Fibroblast of skin of left quadriceps (primary cell): ENCODE results near the gene SPTSSA.
"Not testable (repeated sequence)": the region's sequence is repeated elsewhere in the genome, so short reads cannot be mapped to it uniquely, and the experiment has no call there.

Experiments used
- DNase-seq, 2 experiments: peaks; one replicate each; pipeline ENCODE4 v3.0.0-alpha.2; 2013; ENCODE audit warnings: low read depth in 2 of 2

Gene SPTSSA

DNA sequence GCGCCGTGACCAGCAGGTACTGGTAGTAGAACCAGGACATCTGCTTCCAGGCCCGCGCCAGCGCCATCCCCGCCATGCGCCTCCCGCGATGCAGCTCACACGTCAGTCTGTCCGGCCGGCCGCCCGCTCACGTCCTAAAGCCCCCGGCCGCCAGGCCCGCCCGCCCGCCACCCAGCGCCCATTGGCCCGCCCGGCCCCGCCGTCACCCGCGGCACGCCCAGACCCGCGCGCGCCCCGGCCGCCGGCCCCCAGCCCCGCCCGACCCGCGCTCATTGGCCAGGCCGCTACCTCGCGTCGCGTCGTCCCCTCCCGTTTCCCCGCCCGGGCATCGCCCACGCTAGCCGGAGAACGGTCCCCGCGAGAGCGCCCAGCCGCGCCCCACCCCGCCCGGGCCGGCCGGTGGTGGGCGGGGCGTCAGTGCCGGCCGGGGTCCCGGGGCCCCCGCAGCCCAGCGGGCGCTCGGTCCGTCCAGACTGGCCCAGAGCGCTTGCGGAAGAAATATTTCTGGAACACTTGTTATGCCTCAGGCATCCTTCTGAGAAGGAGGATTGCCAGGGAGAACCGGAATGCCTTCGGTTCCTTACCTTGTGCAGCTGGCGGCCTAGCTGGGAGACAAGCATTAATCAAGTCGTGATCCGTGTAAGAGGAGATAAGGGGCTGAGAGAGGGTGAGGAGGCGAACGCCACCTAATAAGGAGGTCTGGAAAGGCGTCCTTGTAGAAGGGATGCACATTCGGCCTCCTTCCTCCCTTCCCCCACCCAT is at the start of gene SPTSSA:
Gene SPTSSA (minus strand): TSS at position 109 of the 762 bp plus-strand sequence. CDS start 33 bp downstream, at position 76.
- DNase-seq = peak; percentile 81 to 82

DNA sequence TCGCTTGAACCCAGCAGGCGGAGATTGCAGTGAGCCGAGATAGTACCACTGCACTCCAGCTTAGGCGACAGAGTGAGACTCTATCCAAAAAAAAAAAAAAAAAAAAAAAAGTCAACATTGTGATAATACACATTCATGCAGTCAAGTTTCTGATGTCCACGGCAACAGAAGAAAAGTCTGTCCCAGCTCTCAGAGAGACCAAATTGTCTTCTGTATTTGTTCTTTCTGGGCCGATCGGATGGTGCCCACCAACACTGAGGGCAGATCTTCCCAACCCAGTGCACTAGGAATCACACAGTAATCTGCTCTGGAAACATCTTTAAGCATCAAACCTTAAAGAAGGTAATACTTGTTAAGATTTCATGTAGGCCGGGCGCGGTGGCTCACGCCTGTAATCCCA is 45.8 kb upstream of the SPTSSA start:
- no peak for DNase-seq

GRCh38 chr14:34507459-34507858 is 45.4 kb upstream of the SPTSSA start:
- no peak for DNase-seq

DNA sequence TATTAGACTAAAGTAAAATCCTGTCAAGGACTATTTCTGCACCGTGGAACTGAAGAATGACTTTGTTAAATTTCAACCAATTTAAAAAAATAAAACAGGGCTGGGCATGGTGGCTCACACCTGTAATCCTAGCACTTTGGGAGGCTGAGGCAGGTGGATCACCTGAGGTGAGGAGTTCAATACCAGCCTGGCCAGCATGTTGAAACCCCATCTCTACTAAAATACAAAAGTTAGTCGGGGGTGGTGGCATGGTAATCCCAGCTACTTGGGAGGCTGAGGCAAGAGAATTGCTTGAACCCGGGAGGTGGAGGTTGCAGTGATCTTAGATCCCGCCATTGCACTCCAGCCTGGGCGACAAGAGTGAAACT is 43.1 kb upstream of the SPTSSA start:
- not testable (repeated sequence) for DNase-seq

DNA sequence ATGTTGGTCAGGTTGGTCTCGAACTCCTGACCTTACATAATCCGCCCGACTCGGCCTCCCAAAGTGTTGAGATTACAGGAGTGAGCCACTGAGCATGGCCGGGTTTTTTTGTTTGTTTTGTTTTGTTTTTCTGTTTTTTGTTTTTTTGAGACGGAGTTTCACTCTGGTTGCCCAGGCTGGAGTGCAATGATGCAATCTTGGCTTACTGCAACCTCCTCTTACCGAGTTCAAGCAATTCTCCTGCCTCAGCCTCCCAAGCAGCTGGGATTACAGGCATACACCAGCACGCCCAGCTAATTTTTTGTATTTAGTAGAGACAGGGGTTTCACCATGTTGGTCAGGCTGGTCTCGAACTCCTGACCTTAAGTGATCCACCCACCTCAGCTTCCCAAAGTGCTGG is 42.0 kb upstream of the SPTSSA start:
- DNase-seq = not testable (repeated sequence)

DNA sequence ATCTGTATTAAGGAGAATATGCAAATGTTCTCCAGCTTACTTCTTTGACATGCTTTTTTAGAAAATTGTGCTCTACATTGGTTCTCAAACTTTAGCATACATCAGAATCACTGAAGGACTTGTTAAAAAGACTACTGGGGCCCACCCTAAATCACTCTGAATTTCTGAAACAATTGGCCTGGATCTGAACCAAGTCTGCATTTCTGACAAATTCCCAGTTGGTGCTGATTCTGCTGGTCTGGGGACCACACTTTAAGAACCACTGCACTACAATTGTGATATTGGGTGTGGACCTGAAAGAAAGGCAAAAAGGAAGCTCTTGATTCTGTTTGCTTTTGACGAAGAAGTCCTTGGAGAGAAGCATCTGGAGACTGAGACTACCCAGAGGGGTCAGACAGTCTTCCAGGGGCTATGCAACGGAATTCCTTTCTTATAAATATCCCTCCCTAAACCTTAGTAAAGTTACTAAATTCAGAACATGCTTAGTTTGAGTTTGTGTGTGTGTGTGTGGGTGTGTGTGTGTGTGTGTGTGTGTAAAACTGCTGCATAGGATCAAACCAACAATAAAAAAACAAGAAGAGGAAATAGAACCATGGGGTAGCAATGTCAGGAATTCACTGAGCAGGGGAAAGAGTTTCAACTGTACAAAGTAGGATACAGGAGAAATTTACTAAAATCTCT is 40.6 kb upstream of the SPTSSA start:
- DNase-seq = peak in 1 of 2 experiments; percentile 37

DNA sequence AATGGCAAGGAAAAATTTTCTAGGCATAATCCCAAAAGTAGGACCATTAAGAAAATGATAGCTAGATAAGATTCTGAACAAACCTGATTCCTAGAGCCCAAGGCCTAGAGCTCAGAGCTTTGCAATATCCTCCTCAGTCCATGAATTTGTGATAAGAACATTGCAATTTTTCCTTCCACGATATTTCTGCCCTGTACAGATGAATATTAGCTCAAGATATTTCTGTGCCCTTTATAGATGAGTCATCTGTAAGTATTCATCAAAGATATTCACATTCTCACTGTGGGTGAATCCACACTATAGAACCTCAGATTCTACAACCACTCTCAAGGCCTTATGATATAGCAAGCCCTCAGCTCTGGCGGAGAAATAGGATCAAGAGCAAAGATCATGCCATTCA is 40.0 kb upstream of the SPTSSA start:
- no peak for DNase-seq

DNA sequence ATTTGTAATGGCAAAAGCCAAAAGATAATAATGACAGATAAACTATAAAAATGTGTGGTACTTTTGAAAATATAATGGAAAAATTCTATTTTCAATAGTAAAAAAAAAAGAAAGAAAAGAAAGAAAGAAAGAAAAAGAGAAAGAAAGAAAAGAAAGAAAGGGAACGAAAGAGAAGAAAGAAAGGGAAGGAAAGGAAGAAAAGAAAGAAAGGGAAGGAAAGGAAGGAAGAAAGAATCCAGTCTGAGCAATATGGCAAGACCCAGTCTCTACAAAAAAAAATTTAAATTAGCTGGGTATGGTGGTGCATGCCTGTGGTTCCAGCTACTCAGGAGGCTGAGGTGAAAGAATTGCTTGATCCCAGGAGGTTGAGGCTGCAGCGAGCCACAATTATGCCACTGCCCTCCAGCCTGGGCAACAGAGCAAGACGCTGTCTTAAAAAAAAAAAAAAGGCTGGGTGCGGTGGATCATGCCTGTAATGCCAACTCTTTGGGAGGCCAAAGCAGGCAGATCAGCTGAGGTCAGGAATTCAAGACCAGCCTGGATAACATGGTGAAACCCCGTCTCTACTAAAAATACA is 39.1 kb upstream of the SPTSSA start:
- DNase-seq = no peak

DNA sequence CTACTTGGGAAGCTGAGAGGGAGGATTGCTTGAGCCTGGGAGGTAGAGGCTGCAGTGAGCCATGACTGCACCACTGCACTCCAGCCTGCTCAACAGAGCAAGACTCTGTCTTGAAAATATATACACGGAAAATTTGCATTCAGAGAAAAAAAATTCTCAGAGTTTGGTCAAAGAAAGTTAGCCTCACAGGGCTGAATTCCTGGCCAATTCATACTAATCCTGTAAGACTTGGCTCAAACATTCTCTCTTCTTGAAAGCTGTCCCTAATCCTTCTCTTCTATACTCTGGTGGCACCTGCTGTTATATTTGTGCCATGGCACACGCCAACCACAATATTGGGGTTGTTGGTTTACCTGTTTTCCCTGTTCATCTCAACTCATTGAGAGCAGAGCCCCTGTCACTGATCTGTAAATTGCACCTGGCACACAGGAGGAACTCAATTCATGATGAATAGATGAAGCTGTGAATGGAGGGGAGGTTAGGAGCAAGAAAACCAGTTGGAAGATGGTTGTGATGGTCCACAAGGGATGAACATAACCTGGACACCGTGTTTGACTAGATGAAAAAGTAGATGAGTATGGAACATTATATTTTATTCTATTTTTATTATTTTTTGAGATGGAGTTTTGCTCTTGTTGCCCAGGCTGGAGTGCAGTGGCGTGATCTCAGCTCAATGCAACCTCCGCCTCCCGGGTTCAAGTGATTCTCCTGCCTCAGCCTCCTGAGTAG is 36.8 kb upstream of the SPTSSA start:
- DNase-seq = no peak

DNA sequence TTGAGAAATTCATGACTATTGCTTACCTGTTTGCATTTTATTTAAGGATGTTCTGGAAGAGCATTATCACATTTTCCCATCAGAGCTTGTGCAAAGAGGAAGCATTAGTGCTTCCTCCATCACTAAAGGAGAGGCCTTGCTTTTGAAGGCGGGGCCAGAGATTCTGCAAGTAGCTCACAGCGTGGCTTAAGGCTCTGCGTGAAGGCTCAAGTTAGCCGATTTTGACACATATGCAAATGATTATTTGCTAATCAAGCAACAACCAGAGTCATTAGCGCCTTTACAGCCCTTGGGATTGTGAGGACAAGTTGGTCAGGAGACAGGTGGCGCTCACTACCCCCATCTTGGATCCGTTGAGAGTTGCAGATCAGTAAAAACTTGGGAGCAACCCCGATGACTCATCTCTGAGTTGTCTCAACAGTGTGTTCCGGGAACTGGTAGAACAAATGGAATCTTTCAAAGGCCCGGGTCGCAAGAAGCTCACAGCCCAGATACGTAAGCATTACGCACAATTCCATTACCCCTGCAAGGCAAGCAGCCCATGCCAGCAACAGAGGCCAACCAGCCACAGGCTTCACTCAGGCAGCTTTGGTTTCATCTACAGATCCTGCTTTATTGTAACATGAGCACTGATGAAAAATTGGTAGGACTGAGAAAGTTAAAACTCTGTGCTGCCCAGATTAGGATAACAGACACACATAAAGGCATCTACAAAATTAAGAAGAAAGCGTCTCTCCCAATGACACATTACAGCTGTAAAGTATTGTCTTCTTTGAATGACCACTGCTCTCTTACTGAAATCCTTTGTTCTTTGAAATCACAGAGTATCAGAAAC is 34.9 kb upstream of the SPTSSA start:
- peak; percentile 93 to 94 for DNase-seq

- no peak for DNase-seq
Measured at GRCh38 chr14:34496007-34496678, 34.1 kb upstream of the SPTSSA start.

DNA sequence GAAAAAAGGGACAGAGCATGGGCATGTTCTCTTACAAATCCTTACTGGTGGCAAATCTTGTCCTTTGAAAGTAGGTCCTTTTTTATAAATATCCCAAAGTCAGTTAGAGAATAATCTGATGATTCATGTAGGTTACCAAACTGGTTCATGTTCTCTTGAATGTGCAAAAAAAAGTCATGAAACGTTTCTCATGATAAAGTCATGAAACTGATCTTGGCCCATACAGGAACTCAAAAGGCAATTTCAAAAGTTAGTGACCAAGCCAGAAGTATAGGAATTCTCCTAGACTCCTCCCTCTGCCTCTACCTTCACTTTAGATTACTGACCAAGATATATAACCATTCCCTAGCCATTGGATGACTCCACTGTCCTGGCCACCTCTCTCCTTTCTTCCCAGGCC is 27.3 kb upstream of the SPTSSA start:
- no peak for DNase-seq

DNA sequence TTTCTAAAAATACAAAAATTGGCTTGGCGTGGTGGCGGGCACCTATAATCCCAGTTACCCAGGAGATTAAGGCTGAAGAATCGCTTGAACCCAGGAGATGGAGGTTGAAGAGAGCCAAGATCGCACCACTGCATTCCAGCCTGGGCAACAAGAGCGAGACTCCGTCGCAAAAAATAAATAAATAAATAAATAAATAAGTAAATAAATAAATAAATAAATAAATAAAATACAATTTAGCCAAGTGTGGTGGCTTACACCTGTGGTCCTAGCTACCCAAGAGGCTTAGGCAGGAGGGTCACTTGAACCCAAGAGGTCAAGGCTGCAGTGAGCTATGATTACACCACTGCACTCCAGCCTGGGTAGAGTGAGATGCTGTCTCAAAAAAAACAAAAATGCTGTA is 26.5 kb upstream of the SPTSSA start:
- no peak for DNase-seq

- no peak for DNase-seq
Measured at GRCh38 chr14:34484726-34485125, 22.7 kb upstream of the SPTSSA start.

DNA sequence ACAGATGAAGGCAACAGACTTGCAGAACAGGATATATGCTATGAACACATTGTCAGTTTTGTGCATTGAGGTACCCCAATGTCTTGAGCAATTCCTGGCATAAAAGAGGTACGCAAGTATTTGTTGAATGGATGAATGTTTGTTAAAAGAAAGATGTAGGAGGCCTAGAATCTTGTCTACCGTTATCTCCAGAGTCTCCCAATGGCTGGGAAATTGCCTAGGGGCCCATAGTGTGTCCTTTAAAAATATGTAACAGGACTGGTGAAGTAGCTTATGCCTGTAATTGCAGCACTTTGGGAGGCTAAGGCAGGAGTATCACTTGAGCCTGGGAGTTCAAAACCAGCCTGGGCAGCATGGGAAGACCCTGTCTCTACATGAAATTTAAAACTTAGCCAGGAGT is 20.4 kb upstream of the SPTSSA start:
- DNase-seq = no peak

- DNase-seq = no peak
Measured at GRCh38 chr14:34479694-34480093, 17.7 kb upstream of the SPTSSA start.

DNA sequence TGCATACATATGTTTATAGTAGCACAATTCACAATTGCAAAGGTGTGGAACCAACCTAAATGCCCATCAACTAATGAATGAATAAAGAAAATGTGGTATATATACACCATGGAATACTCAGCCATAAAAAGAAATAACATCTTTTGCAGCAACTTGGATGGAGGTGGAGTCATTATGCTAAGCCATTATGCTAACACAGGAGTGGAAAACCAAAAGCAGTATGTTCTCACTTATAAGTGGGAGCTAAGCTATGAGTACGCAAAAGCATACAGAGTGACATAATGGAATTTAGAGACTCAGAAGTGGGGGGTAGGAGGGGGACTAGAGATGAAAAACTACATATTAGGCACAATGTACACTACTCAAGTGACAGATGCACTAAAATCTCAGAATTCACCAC is 16.2 kb upstream of the SPTSSA start:
- no peak for DNase-seq

GRCh38 chr14:34476036-34476435 is 14.0 kb upstream of the SPTSSA start:
- DNase-seq = not testable (repeated sequence)

- DNase-seq = no peak
Measured at GRCh38 chr14:34475163-34475562, 13.1 kb upstream of the SPTSSA start.

DNA sequence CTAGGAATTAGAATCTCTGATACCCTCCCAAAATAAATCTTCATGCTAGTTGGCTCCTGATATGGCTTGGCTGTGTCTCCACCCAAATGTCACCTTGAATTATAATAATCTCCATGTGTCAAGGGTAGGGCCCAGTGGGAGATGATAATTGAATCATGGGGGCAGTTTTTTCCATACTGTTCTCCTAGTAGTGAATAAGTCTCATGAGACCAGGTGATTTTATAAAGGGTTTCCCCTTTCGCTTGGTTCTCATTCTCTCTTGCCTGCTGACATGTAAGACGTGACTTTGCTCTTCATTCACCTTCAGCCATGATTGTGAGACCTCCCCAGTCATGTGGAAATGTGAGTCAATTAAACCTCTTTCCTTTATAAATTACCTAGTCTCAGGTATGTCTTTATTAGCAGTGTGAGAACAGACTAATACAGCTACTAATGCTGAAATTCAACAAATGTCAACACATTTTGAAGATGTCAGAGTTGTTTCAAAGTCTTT is 12.2 kb upstream of the SPTSSA start:
- DNase-seq = no peak
